Posterior vena cava (tissue), 2 donors: ENCODE measurements around the gene RICTOR. TPM values are rescaled to one million over a fixed set of nuclear protein-coding genes. Genes with fewer than 3 reads are reported as not detected.

Experiments
- DNase-seq: peaks from one replicate; pipeline ENCODE4 v3.0.0-alpha.2; 2020; ENCODE audit warnings: low spot score
- intact Hi-C, 2 donors: fragments of 100-400 bp; cut with DNase I; formaldehyde crosslinking; loops; one replicate each; pipeline versions ENCODE4 v1.14.1 to v1.14.2; 2022 to 2023
- total RNA-seq, 2 donors: library from RNA; stranded (reverse); fragmentation: NEBNext Ultra II Directional; extraction: Animal tissue kit (Norgen Biotek cat#: 25700); gene quantifications; one replicate each; pipeline ENCODE4 v1.2.1, GENCODE V29; 2021
- donor health status: DM: yes; HTN: yes; CAD: no.
- donor health status: DM: yes; HTN: yes; CAD: no.

RICTOR gene
- total RNA-seq, 2 donors from 2014 or later = 37.0 to 50.1 TPM

DNA sequence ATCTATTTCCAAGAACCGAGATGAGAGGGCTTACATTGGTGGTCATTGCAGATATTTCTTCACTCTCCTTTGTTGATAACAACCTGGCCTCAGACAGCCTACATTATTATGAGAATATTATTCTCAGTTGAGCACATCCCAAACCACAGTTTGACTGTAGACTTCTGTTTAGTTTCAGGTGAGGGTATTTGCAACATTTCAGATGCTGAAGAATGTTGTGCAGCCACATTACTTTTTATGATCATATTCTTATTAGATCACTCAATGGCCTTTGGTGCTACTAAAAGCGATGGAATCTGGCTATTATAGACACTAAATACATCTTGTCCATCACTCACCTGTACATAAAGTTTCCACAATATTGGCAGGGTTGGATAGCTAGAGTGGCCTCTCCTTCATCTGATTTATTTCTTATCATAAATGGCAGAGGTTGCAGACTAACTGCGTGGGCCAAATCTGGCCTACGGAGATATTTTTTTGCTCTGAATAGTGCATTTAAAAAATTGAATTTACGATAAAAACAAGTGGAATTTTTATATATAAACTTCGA, 26.2 kb upstream of the RICTOR start:
- intact Hi-C loops = no loop called here
- DNase-seq = no peak

- intact Hi-C loops = no loop called here
Measured at GRCh38 chr5:39099831-39100230, 25.6 kb upstream of the RICTOR start.

GRCh38 chr5:39093352-39093751, 19.2 kb upstream of the RICTOR start:
- intact Hi-C loops = no loop called here
- DNase-seq = no peak

More at GRCh38 chr5:39099831-39100230, 25.6 kb upstream of the RICTOR start:
- no peak for DNase-seq

DNA sequence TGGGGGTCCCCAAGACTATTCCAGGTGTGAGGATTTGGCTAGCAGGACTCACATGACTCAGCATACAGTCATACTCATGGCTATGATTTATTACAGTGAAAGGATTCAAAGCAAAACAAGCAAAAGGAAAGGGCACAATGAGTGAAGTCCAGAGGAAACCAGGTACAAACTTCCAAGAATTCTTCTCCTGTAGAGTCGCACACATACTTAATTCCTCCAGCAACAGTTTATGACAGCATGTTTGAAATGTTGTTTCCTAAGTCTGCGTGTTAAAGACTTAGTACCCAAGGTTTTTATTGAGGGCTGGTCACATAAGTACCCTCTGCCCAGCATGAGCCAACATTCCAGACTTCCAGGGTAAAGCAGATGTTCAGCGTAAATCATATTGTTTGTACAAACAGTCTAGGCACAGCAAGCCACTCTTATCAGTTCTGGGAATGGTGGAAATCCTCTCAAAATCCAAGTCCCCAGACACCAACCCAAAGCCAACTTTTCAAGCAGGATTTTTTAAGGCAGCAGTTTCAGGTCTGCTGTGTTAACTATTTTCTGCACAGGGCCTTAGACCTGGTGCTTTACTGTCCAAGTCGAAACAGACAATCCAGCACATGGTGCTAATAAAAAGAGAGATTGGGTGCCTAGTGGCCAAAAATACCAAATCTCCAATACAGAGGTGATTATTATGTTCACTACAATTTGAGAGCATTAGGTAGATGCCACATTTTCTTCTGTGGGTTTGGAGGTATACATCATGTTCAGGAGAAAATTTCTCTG, 18.6 kb upstream of the RICTOR start:
- intact Hi-C loops = no loop called here

GRCh38 chr5:39091940-39092580, 17.9 kb upstream of the RICTOR start:
- no peak for DNase-seq

More for the DNA sequence above, 18.6 kb upstream of the RICTOR start:
- DNase-seq = no peak

DNA sequence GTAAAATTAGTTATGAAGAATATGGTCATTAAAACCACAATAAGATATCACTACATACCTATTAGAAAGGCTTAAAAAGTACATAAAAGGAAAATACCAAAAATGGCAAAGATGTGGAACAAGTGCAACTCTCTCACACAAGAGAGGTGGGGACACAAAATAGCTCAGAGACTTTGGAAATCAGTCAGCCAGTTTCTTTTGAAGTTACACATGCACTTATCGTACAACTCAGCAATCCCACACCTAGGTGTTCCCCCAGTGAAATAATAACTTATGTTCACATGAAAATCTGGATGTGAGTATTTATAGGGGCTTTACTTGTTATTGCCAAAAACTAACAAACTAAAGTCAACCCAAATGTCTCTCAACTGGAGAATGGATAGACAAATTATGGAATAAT, 9.8 kb upstream of the RICTOR start:
- no peak for DNase-seq
- intact Hi-C loops = loop anchor here in 1 of 2 donors (5.0 kb wide), 1 partner anchor 82 kb away; no protein-coding TSS in a partner anchor

More at GRCh38 chr5:39091940-39092580, 17.9 kb upstream of the RICTOR start:
- intact Hi-C loops = no loop called here

- intact Hi-C loops = loop anchor here in 1 of 2 donors (5.0 kb wide), 1 partner anchor 81 kb away; no protein-coding TSS in a partner anchor
Measured at GRCh38 chr5:39082995-39083394, 8.8 kb upstream of the RICTOR start.

GRCh38 chr5:39080597-39081204, 6.5 kb upstream of the RICTOR start:
- intact Hi-C loops = loop anchor here in 1 of 2 donors (5.0 kb wide), 1 partner anchor 78 kb away; no protein-coding TSS in a partner anchor
- DNase-seq = no peak

More at GRCh38 chr5:39082995-39083394, 8.8 kb upstream of the RICTOR start:
- no peak for DNase-seq

- DNase-seq = no peak
- intact Hi-C loops = loop anchor here in 1 of 2 donors (5.0 kb wide), 1 partner anchor 78 kb away; no protein-coding TSS in a partner anchor
Measured at GRCh38 chr5:39080168-39080567, 6.0 kb upstream of the RICTOR start.

GRCh38 chr5:39079147-39079546, 4.9 kb upstream of the RICTOR start:
- DNase-seq = no peak
- intact Hi-C loops = loop anchor here in 1 of 2 donors (10.0 kb wide), 1 partner anchor 64 kb away; no protein-coding TSS in a partner anchor

DNA sequence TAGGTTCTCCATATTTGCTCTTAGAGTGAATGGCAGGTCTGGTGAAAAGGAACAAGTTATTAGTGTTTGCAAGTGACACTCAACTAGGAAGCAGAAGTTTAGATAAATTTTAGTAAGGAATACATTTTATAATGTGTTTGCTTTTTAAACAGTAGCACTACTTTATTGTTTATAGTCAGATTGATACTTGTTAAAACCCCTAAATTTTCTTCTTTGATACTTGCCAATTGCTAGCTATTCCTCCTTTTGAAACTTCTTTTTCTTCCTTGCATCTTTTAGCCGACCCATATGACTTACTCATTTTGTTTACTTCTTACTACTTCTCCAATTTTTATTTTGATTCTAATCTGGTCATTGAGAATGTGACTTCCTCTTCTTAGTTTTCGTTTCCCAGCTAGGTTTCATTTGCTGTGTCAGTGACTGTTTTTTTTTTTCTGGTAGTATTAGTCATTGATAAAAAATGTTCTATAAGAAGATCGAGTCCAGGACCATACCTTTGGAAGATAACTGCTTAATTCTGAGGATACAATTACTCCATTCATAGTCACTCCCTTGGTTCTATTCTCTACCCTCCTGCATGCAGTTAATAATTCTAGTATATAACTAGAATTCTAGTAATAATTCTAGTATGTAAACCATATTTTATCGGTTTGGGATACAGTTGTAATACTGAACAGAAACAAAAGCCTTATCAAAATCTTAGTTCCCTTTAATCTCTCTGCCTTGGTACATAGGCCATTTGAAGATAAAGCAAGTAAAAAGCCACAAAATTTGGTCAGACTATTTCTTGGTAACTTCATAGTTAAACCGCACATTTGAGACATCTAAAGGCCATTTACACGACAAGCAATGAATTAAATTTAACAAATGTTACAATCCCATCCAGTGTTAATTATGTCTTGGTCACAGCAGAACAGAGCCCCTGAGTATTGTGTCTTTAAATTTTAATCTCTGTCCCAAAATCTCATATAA, 2.8 kb upstream of the RICTOR start:
- intact Hi-C loops = loop anchor here in 1 of 2 donors (10.0 kb wide), 1 partner anchor 62 kb away; no protein-coding TSS in a partner anchor
- DNase-seq = no peak

DNA sequence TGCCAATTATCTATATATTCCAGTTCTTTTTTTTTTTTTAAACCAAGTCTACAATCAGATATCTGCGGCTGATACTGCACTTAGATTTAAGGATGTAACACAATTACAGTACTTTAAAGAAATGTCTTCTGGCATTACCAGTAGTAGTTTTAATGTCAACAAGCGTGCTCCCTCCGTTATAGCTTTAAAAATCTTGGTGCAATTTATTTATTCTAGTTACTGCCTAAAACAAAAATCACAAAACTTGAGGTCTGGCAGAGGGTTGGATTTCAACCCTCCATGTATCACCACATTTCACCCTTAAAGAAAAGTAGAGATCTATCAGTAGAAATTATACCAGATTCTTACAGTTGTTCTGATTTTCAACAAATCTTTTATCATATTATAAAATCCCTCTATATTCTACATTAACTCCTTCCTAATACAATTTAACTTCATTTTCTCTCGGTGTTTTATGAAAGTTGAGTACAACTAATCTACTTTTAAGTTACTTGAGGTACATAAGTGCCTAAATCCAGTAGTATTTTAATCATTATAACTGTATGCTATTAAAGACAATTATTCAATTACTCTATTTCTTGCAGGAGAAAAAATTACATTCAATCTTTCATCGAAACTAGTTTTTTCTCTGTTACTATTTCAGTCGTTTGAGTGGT, 2.0 kb upstream of the RICTOR start:
- intact Hi-C loops = loop anchor here in 1 of 2 donors (10.0 kb wide), 1 partner anchor 61 kb away; no protein-coding TSS in a partner anchor

DNA sequence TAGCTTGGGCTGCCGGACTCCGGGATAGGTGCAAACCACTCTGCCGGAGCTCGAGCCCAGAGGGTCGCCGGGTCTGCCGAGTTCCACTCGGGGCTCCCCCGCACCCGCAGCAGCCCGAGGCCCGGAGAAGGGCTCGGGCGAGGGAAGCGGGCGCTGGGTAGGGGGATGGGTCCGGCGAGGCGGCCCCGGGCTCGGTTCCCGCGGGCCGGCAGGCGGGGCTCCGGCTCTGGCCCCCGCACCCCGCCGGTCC, 507 bp downstream of the RICTOR start:
- intact Hi-C loops = loop anchor here (5.0 to 10.0 kb wide), 2 partner anchors 56 to 59 kb away; no protein-coding TSS in a partner anchor
- DNase-seq = no peak

More for the DNA sequence above, 2.0 kb upstream of the RICTOR start:
- no peak for DNase-seq

GRCh38 chr5:39072925-39073766, 1.1 kb downstream of the RICTOR start:
- intact Hi-C loops = loop anchor here (5.0 to 10.0 kb wide), 2 partner anchors 56 to 58 kb away; no protein-coding TSS in a partner anchor

DNA sequence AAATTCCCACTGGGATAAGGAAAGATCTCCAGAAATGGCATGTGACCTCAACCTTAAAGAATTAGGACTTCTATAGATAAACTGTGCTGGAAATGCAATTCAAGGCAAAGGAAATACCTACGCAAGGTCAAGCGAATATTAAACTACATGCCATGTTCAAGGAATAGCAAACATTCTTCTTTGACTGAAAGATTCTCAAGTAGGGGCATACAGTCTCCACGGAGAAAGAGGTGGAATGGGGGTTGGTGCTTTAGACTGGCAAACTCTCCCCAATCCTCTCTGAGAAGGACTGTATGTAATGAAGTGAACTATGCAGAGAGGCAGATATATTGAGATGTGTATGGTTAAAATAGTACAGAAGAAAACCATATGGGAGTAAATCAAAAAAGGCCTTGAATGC, 6.1 kb downstream of the RICTOR start:
- intact Hi-C loops = no loop called here
- no peak for DNase-seq

More at GRCh38 chr5:39072925-39073766, 1.1 kb downstream of the RICTOR start:
- peak; percentile 81 for DNase-seq

DNA sequence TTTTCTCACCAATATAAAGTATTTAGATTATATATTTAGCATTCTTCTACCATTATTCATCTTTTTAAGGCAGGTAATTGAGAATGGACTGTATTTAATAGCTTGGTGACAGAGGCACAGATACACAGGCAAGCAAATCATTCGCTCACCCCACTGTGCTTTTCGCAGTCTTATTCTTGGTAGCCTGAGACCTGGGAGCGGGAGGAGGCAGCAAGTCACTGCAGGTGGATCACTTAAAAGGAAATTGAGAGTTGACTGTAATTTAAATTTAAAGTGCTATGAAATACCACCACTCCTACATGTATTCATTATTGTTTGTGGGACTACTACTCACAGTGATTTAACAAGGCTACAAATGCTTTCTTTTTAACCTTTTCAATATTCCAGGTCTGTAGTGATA, 9.7 kb downstream of the RICTOR start:
- intact Hi-C loops = no loop called here
- no peak for DNase-seq

DNA sequence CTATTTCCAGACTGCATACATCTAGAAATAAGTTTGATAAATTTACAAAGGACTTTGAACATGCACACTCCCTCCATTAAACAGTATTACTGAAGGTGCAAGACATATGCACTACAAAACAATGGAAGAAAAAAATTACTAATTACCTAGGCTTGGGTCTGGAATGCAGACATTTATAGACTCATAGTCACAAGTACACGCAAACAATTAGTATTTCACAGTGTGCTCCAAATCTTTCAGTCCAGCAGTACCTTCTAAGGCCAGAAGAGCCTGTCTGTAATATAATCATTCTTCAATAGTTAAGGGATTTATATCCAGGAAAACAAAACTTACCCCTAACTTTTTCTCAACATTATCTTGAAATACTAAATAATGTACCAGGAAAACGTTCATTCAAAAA, 11.2 kb downstream of the RICTOR start:
- no peak for DNase-seq
- intact Hi-C loops = no loop called here
